Fibroblast of skin of abdomen (primary cell): Measurements from ENCODE around the gene YIPF5.

Experiments
- DNase-seq: peaks from one replicate; pipeline ENCODE4 v3.0.0-alpha.2; 2013

The YIPF5 gene

DNA sequence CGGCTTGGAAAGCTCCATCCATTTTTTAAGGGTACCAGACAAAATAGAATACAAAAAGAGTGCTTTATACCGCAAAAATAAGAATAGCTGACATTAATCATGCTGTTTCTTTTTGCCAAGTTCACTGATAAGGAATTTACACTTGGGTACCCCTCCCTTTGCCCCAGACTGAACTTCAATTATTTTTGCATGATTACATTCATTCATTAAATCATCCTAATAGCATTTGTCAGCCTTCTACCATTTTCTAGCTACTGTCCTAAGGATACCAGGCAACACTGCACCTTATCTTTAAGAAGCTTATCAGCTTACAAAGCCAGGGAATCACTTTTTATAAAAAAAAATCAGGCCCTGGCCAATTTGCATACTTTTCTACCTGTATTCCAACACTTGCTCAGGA, 48.4 kb downstream of the YIPF5 start:
- DNase-seq = no peak

- peak; percentile 40 for DNase-seq
Observed at GRCh38 chr5:144121577-144121976, 48.9 kb downstream of the YIPF5 start.

DNA sequence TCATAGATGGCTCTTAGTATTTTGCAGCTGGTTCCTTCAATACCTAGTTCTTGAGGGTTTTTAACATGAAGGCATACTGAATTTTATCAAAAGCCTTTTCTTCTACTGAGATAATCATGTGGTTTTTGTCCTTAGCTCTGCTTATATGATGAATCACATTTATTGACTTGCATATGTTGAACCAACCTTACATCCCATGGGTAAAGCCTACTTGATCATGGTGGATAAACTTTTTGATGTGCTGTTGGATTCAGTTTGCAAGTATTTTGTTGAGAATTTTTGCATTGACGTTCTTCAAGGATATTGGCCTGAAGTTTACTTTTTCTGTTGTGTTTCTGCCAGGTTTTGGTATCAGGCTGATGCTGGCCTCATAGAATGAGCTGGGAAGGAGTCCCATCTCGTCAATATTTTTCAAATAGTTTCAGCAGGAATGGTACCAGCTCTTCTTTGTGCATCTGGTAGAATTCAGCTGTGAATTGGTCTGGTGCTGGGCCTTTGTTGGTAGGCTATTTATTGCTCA, 49.7 kb downstream of the YIPF5 start:
- DNase-seq = no peak

- no peak for DNase-seq
Observed at GRCh38 chr5:144117412-144117811, 53.0 kb downstream of the YIPF5 start.

DNA sequence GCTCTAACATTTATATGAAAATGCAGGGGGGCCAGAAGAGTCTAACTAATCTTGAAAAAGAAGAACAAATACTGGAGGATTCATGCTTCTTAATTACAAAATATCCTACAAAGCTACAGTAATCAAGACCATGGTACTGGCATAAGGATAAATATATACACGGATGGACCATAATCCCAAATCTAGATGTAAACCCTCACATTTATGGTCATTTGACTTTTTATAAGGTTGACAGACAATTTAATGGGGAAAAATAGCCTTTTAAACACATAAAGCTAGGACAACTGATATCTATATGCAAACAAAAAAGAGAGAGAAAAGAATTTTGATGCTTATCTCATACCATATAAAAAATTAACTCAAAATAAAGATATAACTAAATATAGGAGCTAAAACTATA, 55.9 kb downstream of the YIPF5 start:
- DNase-seq = no peak
